Measurements from ENCODE around the gene JCAD. TPM values are rescaled to one million over a fixed set of nuclear protein-coding genes. Genes with fewer than 3 reads are reported as not detected.

Gene JCAD
- total and polyA plus RNA-seq, 9 of the 15 experiments (the other 6 are each of a cell fraction or from before 2014, with no cell fraction given) = not detected

GRCh38 chr10:30056281-30056680, 3.1 kb downstream of the JCAD start (continued):
- no peak for TF ChIP-seq RBM22 (IDR thresholded peaks at IDR 0.05; ENCODE audit: low read depth, low read length, poor library complexity, severe bottlenecking)
- no peak for TF ChIP-seq CHCHD3 (CRISPR knock-in tag; IDR thresholded peaks at IDR 0.05)
- no peak for TF ChIP-seq BRF1 (IDR thresholded peaks at IDR 0.05; ENCODE audit: borderline replicate concordance, extremely low read depth, insufficient read length)
- TF ChIP-seq FOXJ2 (tag; IDR thresholded peaks at IDR 0.05) = no peak
- TF ChIP-seq SIN3A (IDR thresholded peaks at IDR 0.05; ENCODE audit: borderline replicate concordance in 2 of 2, control insufficient read depth in 1 of 2, low read depth in 2 of 2, low read length in 2 of 2) = no peak
- TF ChIP-seq, protein P1, sequence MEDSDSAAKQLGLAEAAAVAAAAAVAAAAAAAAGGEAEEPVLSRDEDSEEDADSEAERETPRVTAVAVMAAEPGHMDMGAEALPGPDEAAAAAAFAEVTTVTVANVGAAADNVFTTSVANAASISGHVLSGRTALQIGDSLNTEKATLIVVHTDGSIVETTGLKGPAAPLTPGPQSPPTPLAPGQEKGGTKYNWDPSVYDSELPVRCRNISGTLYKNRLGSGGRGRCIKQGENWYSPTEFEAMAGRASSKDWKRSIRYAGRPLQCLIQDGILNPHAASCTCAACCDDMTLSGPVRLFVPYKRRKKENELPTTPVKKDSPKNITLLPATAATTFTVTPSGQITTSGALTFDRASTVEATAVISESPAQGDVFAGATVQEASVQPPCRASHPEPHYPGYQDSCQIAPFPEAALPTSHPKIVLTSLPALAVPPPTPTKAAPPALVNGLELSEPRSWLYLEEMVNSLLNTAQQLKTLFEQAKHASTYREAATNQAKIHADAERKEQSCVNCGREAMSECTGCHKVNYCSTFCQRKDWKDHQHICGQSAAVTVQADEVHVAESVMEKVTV (CRISPR knock-in tag; IDR thresholded peaks at IDR 0.05) = no peak
- no peak for TF ChIP-seq ARID2 (IDR thresholded peaks at IDR 0.05)

GRCh38 chr10:30055226-30055662, 4.1 kb downstream of the JCAD start:
- Histone ChIP-seq H3K4me3 (no peak overlapping the region), H3K27ac (ENCODE audit: extremely low read depth, low read depth, low read length) (no peak overlapping the region), H3K27me3 (ENCODE audit: control insufficient read depth in 2 of 2, insufficient read depth in 2 of 2, low read length in 2 of 2) (peaks cover 5 to 27% of the 10 kb centered on the region in 2 experiments), H3K36me3 (ENCODE audit: control insufficient read depth, insufficient read depth, low read length) (no peaks in the 10 kb centered on the region), H3K9ac (ENCODE audit: insufficient read depth in 1 of 2, low read depth in 2 of 2, low read length in 2 of 2) (no peak overlapping the region), H3K4me1 (replicated peaks in 1 of 2; ENCODE audit: control insufficient read depth in 2 of 2, insufficient read depth in 2 of 2, low read length in 2 of 2) (peaks cover 0 to 10% of the 10 kb centered on the region in 2 experiments; a peak in 2 of 5 replicates), H3K79me2 (ENCODE audit: control insufficient read depth, insufficient read depth, low read length) (no peaks in the 10 kb centered on the region), H3K4me2 (ENCODE audit: insufficient read depth, low read length) (no peak overlapping the region), H3K9me1 (ENCODE audit: control insufficient read depth, insufficient read depth, low read length) (no peaks in the 10 kb centered on the region), H2AFZ (ENCODE audit: low read depth, low read length) (no peak overlapping the region), H4K20me1 (replicated peaks; ENCODE audit: control insufficient read depth, insufficient read depth, low read length) (peaks cover 4% of the 10 kb centered on the region; the same call in 1 of the 2 replicates), H3K9me3 (replicated peaks; ENCODE audit: control insufficient read depth, insufficient read depth, low read depth, low read length) (no peaks in the 10 kb centered on the region)
- ATAC-seq (no peak), DNase-seq (ENCODE audit: extremely low read depth in 1 of 4, low spot score in 3 of 4) (no peak), FAIRE-seq (no peak)
- CTCF ChIA-PET (ENCODE audit: low intra/inter-chr PET ratio) = no interaction called here
- intact Hi-C loops (cut with micrococcal nuclease) = no loop called here
- no TSS peak for BruUV-seq (replicated peaks)
- WGBS (ENCODE audit: insufficient coverage, low coverage, missing lambda C conversion rate) = 0% methylated on average over 3 of the region's 3 CpGs
- POLR2A ChIA-PET = no interaction called here
- in situ Hi-C loops (cut with MboI) = no loop called here
- TF ChIP-seq BRD9 (IDR thresholded peaks at IDR 0.05; ENCODE audit: low read depth, partially characterized antibody) = no peak
- TF ChIP-seq ZNF197 (CRISPR knock-in tag; IDR thresholded peaks at IDR 0.05; ENCODE audit: low read depth) = no peak
- no peak for TF ChIP-seq FOXK1 (CRISPR knock-in tag; IDR thresholded peaks at IDR 0.05; ENCODE audit: borderline replicate concordance)
- TF ChIP-seq SRF (CRISPR knock-in tag; IDR thresholded peaks at IDR 0.05) = no peak
- TF ChIP-seq HNRNPH1 (optimal IDR thresholded peaks at IDR 0.05; ENCODE audit: low read depth, low read length) = no peak
- no peak for TF ChIP-seq KLF1 (tag; IDR thresholded peaks at IDR 0.05)
- no peak for TF ChIP-seq ZNF830 (CRISPR knock-in tag; IDR thresholded peaks at IDR 0.05)
- no peak for TF ChIP-seq ZNF239 (CRISPR knock-in tag; IDR thresholded peaks at IDR 0.05)
- no peak for TF ChIP-seq ZNF316 (IDR thresholded peaks at IDR 0.05)
- TF ChIP-seq, protein P2, sequence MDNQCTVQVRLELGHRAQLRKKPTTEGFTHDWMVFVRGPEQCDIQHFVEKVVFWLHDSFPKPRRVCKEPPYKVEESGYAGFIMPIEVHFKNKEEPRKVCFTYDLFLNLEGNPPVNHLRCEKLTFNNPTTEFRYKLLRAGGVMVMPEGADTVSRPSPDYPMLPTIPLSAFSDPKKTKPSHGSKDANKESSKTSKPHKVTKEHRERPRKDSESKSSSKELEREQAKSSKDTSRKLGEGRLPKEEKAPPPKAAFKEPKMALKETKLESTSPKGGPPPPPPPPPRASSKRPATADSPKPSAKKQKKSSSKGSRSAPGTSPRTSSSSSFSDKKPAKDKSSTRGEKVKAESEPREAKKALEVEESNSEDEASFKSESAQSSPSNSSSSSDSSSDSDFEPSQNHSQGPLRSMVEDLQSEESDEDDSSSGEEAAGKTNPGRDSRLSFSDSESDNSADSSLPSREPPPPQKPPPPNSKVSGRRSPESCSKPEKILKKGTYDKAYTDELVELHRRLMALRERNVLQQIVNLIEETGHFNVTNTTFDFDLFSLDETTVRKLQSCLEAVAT (IDR thresholded peaks at IDR 0.05) = no peak
- TF ChIP-seq NCOA4 (IDR thresholded peaks at IDR 0.05; ENCODE audit: partially characterized antibody) = no peak
- TF ChIP-seq WHSC1 (IDR thresholded peaks at IDR 0.05; ENCODE audit: low read length) = no peak

Data from K562 (cell line).